ENCODE measurements around the gene TOM1L2. TPM values are rescaled to one million over a fixed set of nuclear protein-coding genes. Genes with fewer than 3 reads are reported as not detected.

The TOM1L2 gene
- polyA plus RNA-seq, 1 experiment = 25.5 TPM

GRCh38 chr17:17847726-17848125, 124.5 kb downstream of the TOM1L2 start:
- ChIA-PET CTCF (interaction anchor here (0.9 to 1.1 kb wide), 2 partner anchors 14 to 44 kb away, joined by 3 to 4 read pairs; no protein-coding TSS in a partner anchor), POLR2A (no interaction called here)
- no peak for TF ChIP-seq CTCF (IDR thresholded peaks at IDR 0.05; ENCODE audit: low read depth, low read length)
- Histone ChIP-seq H3K27ac (ENCODE audit: low read depth, low read length) (no peak overlapping the region), H3K4me3 (ENCODE audit: low read depth, low read length) (no peak overlapping the region), H3K9me3 (ENCODE audit: control insufficient read depth, insufficient read depth, low read length) (no peaks in the 10 kb centered on the region; the same call in 1 of the 2 replicates), H3K27me3 (ENCODE audit: control insufficient read depth, insufficient read depth, low read length) (no peaks in the 10 kb centered on the region)
- no peak for DNase-seq (ENCODE audit: low read depth, low spot score)

GRCh38 chr17:17847118-17847689, 125.0 kb downstream of the TOM1L2 start:
- no peak for TF ChIP-seq CTCF (IDR thresholded peaks at IDR 0.05; ENCODE audit: low read depth, low read length)

GRCh38 chr17:17846645-17847044, 125.6 kb downstream of the TOM1L2 start:
- H3K9me3 ChIP-seq (ENCODE audit: control insufficient read depth, insufficient read depth, low read length) = no peaks in the 10 kb centered on the region; the same call in 1 of the 2 replicates
- ChIA-PET POLR2A (no interaction called here), CTCF (no interaction called here)
- H3K4me3 ChIP-seq (ENCODE audit: low read depth, low read length) = no peak overlapping the region
- TF ChIP-seq CTCF (IDR thresholded peaks at IDR 0.05; ENCODE audit: low read depth, low read length) = no peak
- H3K27ac ChIP-seq (ENCODE audit: low read depth, low read length) = no peak overlapping the region
- DNase-seq (ENCODE audit: low read depth, low spot score) = no peak
- no peaks in the 10 kb centered on the region for H3K27me3 ChIP-seq (ENCODE audit: control insufficient read depth, insufficient read depth, low read length)

More at GRCh38 chr17:17847118-17847689, 125.0 kb downstream of the TOM1L2 start:
- no peaks in the 10 kb centered on the region; the same call in 1 of the 2 replicates for H3K9me3 ChIP-seq (ENCODE audit: control insufficient read depth, insufficient read depth, low read length)
- CTCF ChIA-PET = interaction anchor here (0.9 to 1.1 kb wide), 2 partner anchors 14 to 44 kb away, joined by 3 to 4 read pairs; no protein-coding TSS in a partner anchor
- no peaks in the 10 kb centered on the region for H3K27me3 ChIP-seq (ENCODE audit: control insufficient read depth, insufficient read depth, low read length)
- no peak for DNase-seq (ENCODE audit: low read depth, low spot score)
- H3K27ac ChIP-seq (ENCODE audit: low read depth, low read length) = no peak overlapping the region
- POLR2A ChIA-PET = no interaction called here
- no peak overlapping the region for H3K4me3 ChIP-seq (ENCODE audit: low read depth, low read length)

- no peak overlapping the region for H3K27ac ChIP-seq (ENCODE audit: low read depth, low read length)
- H3K9me3 ChIP-seq (ENCODE audit: control insufficient read depth, insufficient read depth, low read length) = no peaks in the 10 kb centered on the region; the same call in 1 of the 2 replicates
- no peak for DNase-seq (ENCODE audit: low read depth, low spot score)
- no peaks in the 10 kb centered on the region for H3K27me3 ChIP-seq (ENCODE audit: control insufficient read depth, insufficient read depth, low read length)
- ChIA-PET CTCF (no interaction called here), POLR2A (no interaction called here)
- no peak overlapping the region for H3K4me3 ChIP-seq (ENCODE audit: low read depth, low read length)
- no peak for TF ChIP-seq CTCF (IDR thresholded peaks at IDR 0.05; ENCODE audit: low read depth, low read length)
These were observed 126.2 kb downstream of the TOM1L2 start for GRCh38 chr17:17846003-17846402.

- no peak overlapping the region for H3K4me3 ChIP-seq (ENCODE audit: low read depth, low read length)
- POLR2A ChIA-PET = no interaction called here
These were observed 127.0 kb downstream of the TOM1L2 start for GRCh38 chr17:17845046-17845775.

More at GRCh38 chr17:17845046-17845775, 127.0 kb downstream of the TOM1L2 start:
- H3K27me3 ChIP-seq (ENCODE audit: control insufficient read depth, insufficient read depth, low read length) = no peaks in the 10 kb centered on the region
- no peak for TF ChIP-seq CTCF (IDR thresholded peaks at IDR 0.05; ENCODE audit: low read depth, low read length)
- H3K9me3 ChIP-seq (ENCODE audit: control insufficient read depth, insufficient read depth, low read length) = no peaks in the 10 kb centered on the region; the same call in 1 of the 2 replicates
- CTCF ChIA-PET = no interaction called here
- no peak for DNase-seq (ENCODE audit: low read depth, low spot score)
- no peak overlapping the region for H3K27ac ChIP-seq (ENCODE audit: low read depth, low read length)

Data from AG04450 (cell line).